Neural cell (in vitro differentiated cells): ENCODE measurements around the gene PRRC2B. TPM values are rescaled to one million over a fixed set of nuclear protein-coding genes. Genes with fewer than 3 reads are reported as not detected.
A peak's percentile ranks its signal among the peaks of the same experiment; 100 is the strongest.

Experiments used
- H2AFZ ChIP-seq: fragments of 200-600, 300-800 bp; sonication (generic), shearing (Covaris generic); 2 replicates; pipeline ENCODE4 v1.6.0; 2014; ENCODE audit warnings: low read depth, mild to moderate bottlenecking, antibody characterized with exemption, low read length, moderate library complexity
- H3F3A ChIP-seq: fragments of 200-600 bp; shearing (Covaris generic); 2 replicates; pipeline ENCODE4 v1.6.1; 2016; ENCODE audit warnings: mild to moderate bottlenecking, moderate library complexity, mixed read lengths, antibody characterized with exemption, low read length; ENCODE audit not compliant: insufficient read depth, poor library complexity, severe bottlenecking
- H3K27ac ChIP-seq: fragments of 200-600, 300-800 bp; sonication (generic), shearing (Covaris generic); 2 replicates; pipeline ENCODE4 v1.5.1; 2014; ENCODE audit warnings: mild to moderate bottlenecking, low read length, moderate library complexity
- H3K27me3 ChIP-seq: fragments of 300-800, 200-600 bp; sonication (generic), shearing (Covaris generic); 2 replicates; pipeline ENCODE4 v1.6.0; 2014; ENCODE audit warnings: mild to moderate bottlenecking, low read depth, low read length, moderate library complexity; ENCODE audit not compliant: insufficient read depth
- H3K36me3 ChIP-seq: fragments of 300-800, 200-600 bp; sonication (generic), shearing (Covaris generic); 2 replicates; pipeline ENCODE4 v1.5.1; 2014; ENCODE audit warnings: mild to moderate bottlenecking, antibody characterized with exemption, low read length, moderate library complexity; ENCODE audit not compliant: insufficient read depth
- H3K4me2 ChIP-seq: fragments of 300-800, 200-600 bp; sonication (generic), shearing (Covaris generic); 2 replicates; pipeline ENCODE4 v1.6.0; 2014; ENCODE audit warnings: mild to moderate bottlenecking, low read length
- H3K4me3 ChIP-seq: fragments of 300-800, 200-600 bp; sonication (generic), shearing (Covaris generic); 2 replicates; pipeline ENCODE4 v1.5.1; 2014; ENCODE audit warnings: mild to moderate bottlenecking, low read length, moderate library complexity
- H3K79me2 ChIP-seq: fragments of 200-600 bp; shearing (Covaris generic); replicated peaks from 2 replicates; pipeline ENCODE4 v1.6.0; 2014; ENCODE audit warnings: mild to moderate bottlenecking, low read length, moderate library complexity; ENCODE audit not compliant: insufficient read depth
- H3K9ac ChIP-seq: fragments of 300-800, 200-600 bp; sonication (generic), shearing (Covaris generic); 2 replicates; pipeline ENCODE4 v1.6.1; 2016; ENCODE audit warnings: mild to moderate bottlenecking, low read length, mixed read lengths
- H3K9me2 ChIP-seq: fragments of 200-600 bp; shearing (Covaris generic); 2 replicates; pipeline ENCODE4 v1.6.1; 2016; ENCODE audit warnings: mild to moderate bottlenecking, low read length, mixed read lengths; ENCODE audit not compliant: insufficient read depth
- H3K9me3 ChIP-seq: fragments of 200-600, 300-800 bp; sonication (generic), shearing (Covaris generic); 2 replicates; pipeline ENCODE4 v1.6.1; 2016; ENCODE audit warnings: mild to moderate bottlenecking, mixed run types, low read length, moderate library complexity, mixed read lengths
- H4K20me1 ChIP-seq: fragments of 200-600 bp; shearing (Covaris generic); 2 replicates; pipeline ENCODE4 v1.6.1; 2016; ENCODE audit warnings: mild to moderate bottlenecking, mixed run types; ENCODE audit not compliant: insufficient read depth
- EP300 ChIP-seq: fragments of 450-650 bp; conservative IDR thresholded peaks from 2 replicates; pipeline ENCODE4 v1.6.1; 2014; ENCODE audit warnings: antibody characterized with exemption, mild to moderate bottlenecking, moderate library complexity; ENCODE audit not compliant: poor library complexity, severe bottlenecking
- EZH2 ChIP-seq: fragments of 200-600, 300-800 bp; shearing (Covaris generic), sonication (generic); IDR thresholded peaks from 2 replicates; pipeline ENCODE4 v1.6.1; 2014; ENCODE audit warnings: antibody characterized with exemption, low read length, borderline replicate concordance, mild to moderate bottlenecking; ENCODE audit not compliant: insufficient read depth, poor library complexity, severe bottlenecking
- MXI1 ChIP-seq: fragments of 450-650 bp; conservative IDR thresholded peaks from 2 replicates; pipeline ENCODE4 v1.6.1; 2014; ENCODE audit warnings: antibody characterized with exemption, mild to moderate bottlenecking; ENCODE audit not compliant: poor library complexity, severe bottlenecking
- POLR2AphosphoS5 ChIP-seq: IDR thresholded peaks from 2 replicates; pipeline ENCODE4 v1.6.1; 2012
- RAD21 ChIP-seq: fragments of 450-650 bp; conservative IDR thresholded peaks from 2 replicates; pipeline ENCODE4 v1.6.1; 2014; ENCODE audit warnings: antibody characterized with exemption, mild to moderate bottlenecking, moderate library complexity
- SMC3 ChIP-seq: fragments of 450-650 bp; conservative IDR thresholded peaks from 2 replicates; pipeline ENCODE4 v1.6.1; 2014; ENCODE audit warnings: antibody characterized with exemption, mild to moderate bottlenecking, moderate library complexity; ENCODE audit not compliant: poor library complexity
- TAF1 ChIP-seq: IDR thresholded peaks from 2 replicates; pipeline ENCODE4 v1.6.1; 2012; ENCODE audit warnings: low read depth
- polyA plus RNA-seq: library from polyadenylated mRNA; depleted of rRNA; stranded (reverse); fragments of >200 nt; gene quantifications from 2 replicates; pipeline ENCODE4 v1.2.3, GENCODE V29; 2014
- TF ChIP-seq, protein P1 (sequence below): IDR thresholded peaks from 2 replicates; pipeline ENCODE4 v1.6.1; 2012; ENCODE audit warnings: borderline replicate concordance
- TF ChIP-seq, protein P2 (sequence below): fragments of 450-650 bp; IDR thresholded peaks from 2 replicates; pipeline ENCODE4 v1.5.1; 2014; ENCODE audit warnings: antibody characterized with exemption, mild to moderate bottlenecking, moderate library complexity; ENCODE audit not compliant: poor library complexity, severe bottlenecking

PRRC2B gene
- polyA plus RNA-seq, 1 donor from 2014 or later: 89.5 TPM

DNA sequence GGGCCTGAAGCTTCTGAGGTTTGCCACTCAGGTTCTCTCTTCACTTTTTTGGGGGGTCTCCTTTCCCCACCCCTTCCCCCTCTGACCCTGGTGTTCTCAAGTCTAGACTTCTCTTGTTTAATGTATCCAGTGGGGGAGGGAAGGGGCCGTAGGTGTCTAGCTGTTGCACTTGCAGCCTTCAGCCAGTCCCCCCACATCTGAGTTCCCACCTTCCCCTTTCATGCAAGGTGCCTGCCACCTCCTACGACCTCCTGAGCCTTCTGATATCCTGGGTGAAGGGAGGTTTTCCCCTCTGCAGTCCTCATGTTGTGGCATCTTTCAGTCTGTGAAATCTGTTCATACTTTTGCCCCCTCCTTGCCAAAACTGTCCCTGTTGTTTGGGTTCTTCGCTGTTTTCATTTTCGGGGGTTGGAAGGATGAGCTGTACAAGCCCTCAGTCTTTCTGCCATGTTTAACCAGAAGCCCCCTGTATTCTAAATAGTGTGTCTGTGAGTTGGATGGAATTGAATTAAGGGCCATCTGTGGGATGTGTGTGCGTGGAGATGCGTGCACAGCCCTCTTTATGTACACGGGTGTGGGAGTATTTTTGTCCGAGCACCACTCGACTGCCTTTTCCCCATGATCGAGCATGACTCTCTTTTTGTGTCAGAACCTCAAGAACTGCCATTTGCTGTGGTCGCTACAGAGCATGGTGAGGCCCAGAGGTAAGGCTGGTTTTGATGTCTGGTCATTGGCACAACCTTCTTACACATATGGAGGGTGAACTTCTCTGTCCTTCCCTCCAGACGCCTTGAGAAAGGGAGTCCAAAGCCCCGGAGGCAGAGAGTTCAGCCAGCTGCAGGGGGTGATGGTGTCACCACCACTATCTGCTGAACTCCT, 23.6 kb downstream of the PRRC2B start:
- peak overlapping the region; percentile 20 for H3K4me3 ChIP-seq
- no peaks in the 10 kb centered on the region for H3F3A ChIP-seq
- no peak overlapping the region for H2AFZ ChIP-seq
- peaks cover 27% of the 10 kb centered on the region for H4K20me1 ChIP-seq
- no peaks in the 10 kb centered on the region for H3K36me3 ChIP-seq
- H3K4me2 ChIP-seq: no peak overlapping the region
- H3K27ac ChIP-seq: no peak overlapping the region
- no peaks in the 10 kb centered on the region for H3K9me3 ChIP-seq
- TF ChIP-seq SMC3 (no peak), POLR2AphosphoS5 (no peak), TAF1 (no peak), MXI1 (no peak), RAD21 (no peak), EZH2 (no peak), EP300 (no peak)
- TF ChIP-seq, protein P1, sequence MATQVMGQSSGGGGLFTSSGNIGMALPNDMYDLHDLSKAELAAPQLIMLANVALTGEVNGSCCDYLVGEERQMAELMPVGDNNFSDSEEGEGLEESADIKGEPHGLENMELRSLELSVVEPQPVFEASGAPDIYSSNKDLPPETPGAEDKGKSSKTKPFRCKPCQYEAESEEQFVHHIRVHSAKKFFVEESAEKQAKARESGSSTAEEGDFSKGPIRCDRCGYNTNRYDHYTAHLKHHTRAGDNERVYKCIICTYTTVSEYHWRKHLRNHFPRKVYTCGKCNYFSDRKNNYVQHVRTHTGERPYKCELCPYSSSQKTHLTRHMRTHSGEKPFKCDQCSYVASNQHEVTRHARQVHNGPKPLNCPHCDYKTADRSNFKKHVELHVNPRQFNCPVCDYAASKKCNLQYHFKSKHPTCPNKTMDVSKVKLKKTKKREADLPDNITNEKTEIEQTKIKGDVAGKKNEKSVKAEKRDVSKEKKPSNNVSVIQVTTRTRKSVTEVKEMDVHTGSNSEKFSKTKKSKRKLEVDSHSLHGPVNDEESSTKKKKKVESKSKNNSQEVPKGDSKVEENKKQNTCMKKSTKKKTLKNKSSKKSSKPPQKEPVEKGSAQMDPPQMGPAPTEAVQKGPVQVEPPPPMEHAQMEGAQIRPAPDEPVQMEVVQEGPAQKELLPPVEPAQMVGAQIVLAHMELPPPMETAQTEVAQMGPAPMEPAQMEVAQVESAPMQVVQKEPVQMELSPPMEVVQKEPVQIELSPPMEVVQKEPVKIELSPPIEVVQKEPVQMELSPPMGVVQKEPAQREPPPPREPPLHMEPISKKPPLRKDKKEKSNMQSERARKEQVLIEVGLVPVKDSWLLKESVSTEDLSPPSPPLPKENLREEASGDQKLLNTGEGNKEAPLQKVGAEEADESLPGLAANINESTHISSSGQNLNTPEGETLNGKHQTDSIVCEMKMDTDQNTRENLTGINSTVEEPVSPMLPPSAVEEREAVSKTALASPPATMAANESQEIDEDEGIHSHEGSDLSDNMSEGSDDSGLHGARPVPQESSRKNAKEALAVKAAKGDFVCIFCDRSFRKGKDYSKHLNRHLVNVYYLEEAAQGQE: no peak
- TF ChIP-seq, protein P2, sequence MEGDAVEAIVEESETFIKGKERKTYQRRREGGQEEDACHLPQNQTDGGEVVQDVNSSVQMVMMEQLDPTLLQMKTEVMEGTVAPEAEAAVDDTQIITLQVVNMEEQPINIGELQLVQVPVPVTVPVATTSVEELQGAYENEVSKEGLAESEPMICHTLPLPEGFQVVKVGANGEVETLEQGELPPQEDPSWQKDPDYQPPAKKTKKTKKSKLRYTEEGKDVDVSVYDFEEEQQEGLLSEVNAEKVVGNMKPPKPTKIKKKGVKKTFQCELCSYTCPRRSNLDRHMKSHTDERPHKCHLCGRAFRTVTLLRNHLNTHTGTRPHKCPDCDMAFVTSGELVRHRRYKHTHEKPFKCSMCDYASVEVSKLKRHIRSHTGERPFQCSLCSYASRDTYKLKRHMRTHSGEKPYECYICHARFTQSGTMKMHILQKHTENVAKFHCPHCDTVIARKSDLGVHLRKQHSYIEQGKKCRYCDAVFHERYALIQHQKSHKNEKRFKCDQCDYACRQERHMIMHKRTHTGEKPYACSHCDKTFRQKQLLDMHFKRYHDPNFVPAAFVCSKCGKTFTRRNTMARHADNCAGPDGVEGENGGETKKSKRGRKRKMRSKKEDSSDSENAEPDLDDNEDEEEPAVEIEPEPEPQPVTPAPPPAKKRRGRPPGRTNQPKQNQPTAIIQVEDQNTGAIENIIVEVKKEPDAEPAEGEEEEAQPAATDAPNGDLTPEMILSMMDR: no peak
- H3K27me3 ChIP-seq: no peaks in the 10 kb centered on the region
- no peaks in the 10 kb centered on the region for H3K9me2 ChIP-seq
- peaks cover 99% of the 10 kb centered on the region for H3K79me2 ChIP-seq
- no peak overlapping the region for H3K9ac ChIP-seq

DNA sequence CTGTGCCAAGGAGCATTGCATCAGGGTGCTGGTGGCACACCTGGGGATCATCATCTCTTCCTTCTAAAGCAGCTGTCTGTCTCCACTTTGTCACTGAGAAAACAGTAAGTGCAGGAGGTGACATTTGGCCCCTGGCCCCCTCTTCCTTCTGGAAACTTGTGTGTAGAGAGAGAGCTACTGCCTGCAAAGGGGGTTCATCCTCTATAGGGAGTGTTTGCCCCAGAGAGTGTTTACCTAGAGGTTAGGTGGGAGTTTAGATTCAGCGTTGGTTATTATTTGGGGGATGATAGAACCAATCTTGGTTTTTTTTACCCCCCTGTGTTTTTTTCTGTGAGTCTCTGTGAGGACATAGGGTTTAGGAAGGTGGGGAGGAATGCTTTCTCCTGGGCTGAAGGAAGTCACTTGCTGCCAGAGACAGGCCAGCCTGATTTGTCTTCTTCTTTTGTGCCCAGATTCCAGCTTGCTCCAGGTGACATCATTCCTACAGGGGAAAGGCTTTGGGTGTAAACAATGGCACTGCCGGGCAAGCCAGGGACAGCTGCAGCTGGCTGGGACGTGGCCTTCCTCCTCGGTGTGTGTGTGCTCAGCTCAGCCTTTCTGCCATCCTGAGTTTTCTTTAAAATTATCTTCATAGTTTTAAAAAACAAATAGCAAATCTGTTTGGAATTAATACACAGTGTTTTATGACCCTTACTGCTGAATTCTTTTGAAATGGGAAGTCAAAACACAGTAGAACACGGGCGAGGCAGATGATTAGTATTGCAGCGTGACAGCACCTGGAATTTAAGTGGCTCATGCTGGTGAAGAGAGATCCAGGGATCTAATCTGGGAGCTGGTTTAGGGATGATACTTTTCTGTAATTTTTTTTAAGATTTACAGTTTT, 24.5 kb downstream of the PRRC2B start:
- Histone ChIP-seq H3K4me3 (peak overlapping the region; percentile 20), H3K9me2 (no peaks in the 10 kb centered on the region), H3F3A (no peaks in the 10 kb centered on the region), H3K9ac (peak overlapping the region; percentile 6), H4K20me1 (peaks cover 35% of the 10 kb centered on the region), H3K9me3 (no peaks in the 10 kb centered on the region), H3K27me3 (no peaks in the 10 kb centered on the region), H3K79me2 (peaks cover 100% of the 10 kb centered on the region), H3K36me3 (no peaks in the 10 kb centered on the region), H3K27ac (peak overlapping the region; percentile 43), H2AFZ (no peak overlapping the region), H3K4me2 (no peak overlapping the region)
- TF ChIP-seq, protein P2: no peak
- TF ChIP-seq MXI1: no peak
- TF ChIP-seq, protein P1: no peak
- TF ChIP-seq EZH2: no peak
- no peak for TF ChIP-seq SMC3
- TF ChIP-seq TAF1: no peak
- TF ChIP-seq EP300: no peak
- no peak for TF ChIP-seq RAD21
- no peak for TF ChIP-seq POLR2AphosphoS5
